ENCODE measurements around the gene MTA1. TPM values are rescaled to one million over a fixed set of nuclear protein-coding genes. Genes with fewer than 3 reads are reported as not detected.

The MTA1 gene
- total and polyA plus RNA-seq, 4 experiments from 2014 or later = 1.5 to 123 (median 64.2) TPM

DNA sequence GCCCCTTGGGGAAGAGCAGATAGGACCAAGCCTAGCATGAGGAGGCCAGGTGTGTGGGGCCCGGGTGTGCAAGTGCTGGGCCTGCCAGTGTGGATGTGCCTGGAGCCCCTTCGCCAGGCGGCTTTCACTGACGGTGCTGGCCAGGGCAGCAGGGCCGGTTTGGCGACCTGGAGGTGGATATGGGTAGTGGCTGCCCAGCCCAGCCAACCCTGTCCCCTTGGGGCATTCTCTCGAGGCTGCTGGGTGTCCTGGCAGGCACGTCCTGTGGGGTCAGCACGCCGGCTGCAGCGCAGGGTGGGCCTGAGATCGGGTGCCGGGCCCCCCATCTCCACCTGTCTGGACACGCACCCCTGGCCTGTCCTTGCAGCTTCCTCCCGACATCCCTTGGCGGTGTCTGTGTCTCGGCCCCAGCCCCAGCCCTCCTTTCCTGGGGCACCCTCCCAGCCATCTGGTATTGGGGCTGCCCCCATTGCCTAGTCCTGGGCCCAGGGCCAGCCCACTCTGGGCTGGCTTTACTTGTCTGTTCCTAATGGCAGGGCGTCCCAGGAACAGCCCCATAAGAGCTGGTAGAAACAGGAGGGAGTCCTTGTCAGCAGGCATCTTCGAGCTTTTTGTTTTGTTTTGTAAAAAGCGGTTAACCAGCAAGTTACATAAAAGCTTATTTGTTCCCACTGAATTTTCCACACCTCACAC lies 47.8 kb downstream of the MTA1 start:
- no peak overlapping the region for H3K4me3 Mint-ChIP-seq
- peaks cover 0 to 12% of the 10 kb centered on the region in 2 donors for H3K36me3 Mint-ChIP-seq
- Histone ChIP-seq H3K4me3 (ENCODE audit: low read length in 2 of 2) (no peak overlapping the region), H3K4me1 (ENCODE audit: insufficient read depth, low read length) (no peaks in the 10 kb centered on the region), H3K9me3 (ENCODE audit: control insufficient read depth in 1 of 2, low read length in 2 of 2) (no peaks in the 10 kb centered on the region), H3K27me3 (ENCODE audit: insufficient read depth, low read length) (no peaks in the 10 kb centered on the region), H3K36me3 (ENCODE audit: insufficient read depth, low read length) (no peaks in the 10 kb centered on the region), H3K27ac (ENCODE audit: low read depth, low read length) (no peak overlapping the region)
- DNase-seq = no peak
- H3K9me3 Mint-ChIP-seq = no peaks in the 10 kb centered on the region
- ChIA-PET POLR2A (ENCODE audit: partially characterized antibody) (no interaction called here), CTCF (ENCODE audit: partially characterized antibody) (interaction anchor here (1.2 to 1.6 kb wide), 2 partner anchors 14 to 23 kb away, joined by 5 to 7 read pairs; no protein-coding TSS in a partner anchor)
- H3K4me1 Mint-ChIP-seq = no peaks in the 10 kb centered on the region
- H3K27me3 Mint-ChIP-seq = no peaks in the 10 kb centered on the region
- intact Hi-C loops (cut with micrococcal nuclease) = no loop called here
- no peak overlapping the region for H3K27ac Mint-ChIP-seq

DNA sequence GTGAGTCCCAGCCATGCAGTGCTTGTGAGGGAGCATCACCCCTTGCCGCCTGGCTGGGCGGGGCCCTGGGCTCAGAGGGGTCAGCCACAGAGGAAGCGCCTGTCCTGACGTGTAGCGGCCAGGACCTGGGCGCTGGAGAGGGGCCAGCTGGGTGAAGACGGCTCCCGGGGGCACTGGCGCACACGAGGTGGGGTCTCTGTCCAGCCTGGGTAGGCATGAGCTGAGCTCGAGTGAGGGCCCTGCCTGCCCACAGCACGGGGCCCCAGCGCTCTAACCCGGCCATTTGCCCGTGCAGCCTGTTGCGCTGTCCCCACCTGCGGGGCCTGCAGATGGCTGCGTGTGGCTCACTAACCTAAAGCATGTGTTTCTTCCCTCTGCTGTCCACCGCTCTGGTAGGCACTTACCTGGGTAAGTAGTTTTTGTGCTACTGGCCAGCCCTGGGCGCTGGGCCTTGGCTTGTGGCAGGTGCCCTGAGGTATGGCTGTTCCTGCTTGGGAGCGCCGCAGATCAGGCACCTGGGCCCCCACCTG lies 48.4 kb downstream of the MTA1 start:
- Mint-ChIP-seq H3K4me3 (no peak overlapping the region), H3K27ac (no peak overlapping the region), H3K27me3 (no peaks in the 10 kb centered on the region), H3K36me3 (peaks cover 0 to 10% of the 10 kb centered on the region in 2 donors), H3K4me1 (no peaks in the 10 kb centered on the region), H3K9me3 (no peaks in the 10 kb centered on the region)
- no peak overlapping the region for H3K27ac ChIP-seq (ENCODE audit: low read depth, low read length)
- peaks cover 3% of the 10 kb centered on the region for H3K4me1 ChIP-seq (ENCODE audit: insufficient read depth, low read length)
- H3K36me3 ChIP-seq (ENCODE audit: insufficient read depth, low read length) = no peaks in the 10 kb centered on the region
- no peaks in the 10 kb centered on the region for H3K9me3 ChIP-seq (ENCODE audit: control insufficient read depth in 1 of 2, low read length in 2 of 2)
- CTCF ChIA-PET (ENCODE audit: partially characterized antibody) = interaction anchor here (1.2 to 1.6 kb wide), 2 partner anchors 13 to 22 kb away, joined by 5 to 7 read pairs; no protein-coding TSS in a partner anchor
- intact Hi-C loops (cut with micrococcal nuclease) = no loop called here
- no peaks in the 10 kb centered on the region for H3K27me3 ChIP-seq (ENCODE audit: insufficient read depth, low read length)
- no peak overlapping the region for H3K4me3 ChIP-seq (ENCODE audit: low read length in 2 of 2)
- POLR2A ChIA-PET (ENCODE audit: partially characterized antibody) = interaction anchor here (6.3 kb wide), 1 partner anchor 22 kb away, joined by 47 read pairs; the partner anchor contains the start of gene TEDC1
- no peak for DNase-seq

GRCh38 chr14:105468621-105469241 lies 49.1 kb downstream of the MTA1 start:
- ChIA-PET CTCF (ENCODE audit: partially characterized antibody) (interaction anchor here (1.2 to 1.6 kb wide), 2 partner anchors 12 to 21 kb away, joined by 5 to 7 read pairs; no protein-coding TSS in a partner anchor), POLR2A (ENCODE audit: partially characterized antibody) (interaction anchor here (6.3 kb wide), 1 partner anchor 21 kb away, joined by 47 read pairs; the partner anchor contains the start of gene TEDC1)
- H3K27me3 Mint-ChIP-seq = no peaks in the 10 kb centered on the region
- Histone ChIP-seq H3K4me3 (ENCODE audit: low read length in 2 of 2) (no peak overlapping the region), H3K4me1 (ENCODE audit: insufficient read depth, low read length) (peaks cover 8% of the 10 kb centered on the region), H3K27ac (ENCODE audit: low read depth, low read length) (no peak overlapping the region), H3K36me3 (ENCODE audit: insufficient read depth, low read length) (no peaks in the 10 kb centered on the region), H3K9me3 (ENCODE audit: control insufficient read depth in 1 of 2, low read length in 2 of 2) (no peaks in the 10 kb centered on the region), H3K27me3 (ENCODE audit: insufficient read depth, low read length) (no peaks in the 10 kb centered on the region)
- peaks cover 0 to 5% of the 10 kb centered on the region in 2 donors for H3K36me3 Mint-ChIP-seq
- DNase-seq = no peak
- no peaks in the 10 kb centered on the region for H3K9me3 Mint-ChIP-seq
- intact Hi-C loops (cut with micrococcal nuclease) = no loop called here
- H3K4me1 Mint-ChIP-seq = peaks cover 0 to 4% (median under 1%) of the 10 kb centered on the region in 4 donors
- H3K4me3 Mint-ChIP-seq = no peak overlapping the region
- no peak overlapping the region for H3K27ac Mint-ChIP-seq

DNA sequence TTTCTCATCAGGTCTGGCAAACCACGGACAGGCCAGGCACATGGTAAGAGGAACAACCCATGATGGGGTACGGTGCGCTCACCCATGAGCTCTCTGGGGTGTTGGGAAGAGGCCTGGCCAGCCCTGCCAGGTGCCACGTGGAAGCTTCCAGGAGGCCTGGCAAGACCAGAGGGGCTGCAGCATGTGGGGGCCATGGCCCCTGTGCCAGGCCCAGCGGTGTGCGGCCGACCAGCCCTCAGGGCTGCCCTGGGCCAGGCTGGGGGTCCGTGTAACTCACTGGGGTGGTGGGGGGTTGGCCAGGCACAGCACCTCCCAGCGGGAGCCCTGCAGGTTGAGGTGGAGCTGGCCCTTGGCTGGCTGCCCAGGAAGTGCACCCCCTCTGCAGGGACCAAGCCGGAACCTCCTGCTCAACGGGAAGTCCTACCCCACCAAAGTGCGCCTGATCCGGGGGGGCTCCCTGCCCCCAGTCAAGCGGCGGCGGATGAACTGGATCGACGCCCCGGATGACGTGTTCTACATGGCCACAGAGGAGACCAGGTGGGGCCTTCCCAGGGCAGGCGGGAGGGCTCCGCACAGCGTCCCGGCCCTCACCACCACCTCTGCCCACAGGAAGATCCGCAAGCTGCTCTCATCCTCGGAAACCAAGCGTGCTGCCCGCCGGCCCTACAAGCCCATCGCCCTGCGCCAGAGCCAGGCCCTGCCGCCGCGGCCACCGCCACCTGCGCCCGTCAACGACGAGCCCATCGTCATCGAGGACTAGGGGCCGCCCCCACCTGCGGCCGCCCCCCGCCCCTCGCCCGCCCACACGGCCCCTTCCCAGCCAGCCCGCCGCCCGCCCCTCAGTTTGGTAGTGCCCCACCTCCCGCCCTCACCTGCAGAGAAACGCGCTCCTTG lies 50.1 kb downstream of the MTA1 start:
- Histone ChIP-seq H3K36me3 (ENCODE audit: insufficient read depth, low read length) (no peaks in the 10 kb centered on the region), H3K27me3 (ENCODE audit: insufficient read depth, low read length) (no peaks in the 10 kb centered on the region), H3K27ac (ENCODE audit: low read depth, low read length) (no peak overlapping the region), H3K4me3 (ENCODE audit: low read length in 2 of 2) (no peak overlapping the region), H3K4me1 (ENCODE audit: insufficient read depth, low read length) (peaks cover 11% of the 10 kb centered on the region), H3K9me3 (ENCODE audit: control insufficient read depth in 1 of 2, low read length in 2 of 2) (no peaks in the 10 kb centered on the region)
- peaks cover 0 to 4% of the 10 kb centered on the region in 2 donors for H3K36me3 Mint-ChIP-seq
- intact Hi-C loops (cut with micrococcal nuclease) = no loop called here
- no peak for DNase-seq
- ChIA-PET CTCF (ENCODE audit: partially characterized antibody) (interaction anchor here (1.0 to 1.3 kb wide), 3 partner anchors 11 to 99 kb away, joined by 3 read pairs; no protein-coding TSS in a partner anchor), POLR2A (ENCODE audit: partially characterized antibody) (interaction anchor here (1.2 to 6.3 kb wide), 2 partner anchors 12 to 20 kb away, joined by 4 to 47 read pairs; partner anchors contain the start of gene TEDC1)
- no peak overlapping the region for H3K4me3 Mint-ChIP-seq
- no peaks in the 10 kb centered on the region for H3K9me3 Mint-ChIP-seq
- H3K27me3 Mint-ChIP-seq = no peaks in the 10 kb centered on the region
- H3K27ac Mint-ChIP-seq = no peak overlapping the region
- H3K4me1 Mint-ChIP-seq = peaks cover 0 to 4% (median under 1%) of the 10 kb centered on the region in 4 donors

DNA sequence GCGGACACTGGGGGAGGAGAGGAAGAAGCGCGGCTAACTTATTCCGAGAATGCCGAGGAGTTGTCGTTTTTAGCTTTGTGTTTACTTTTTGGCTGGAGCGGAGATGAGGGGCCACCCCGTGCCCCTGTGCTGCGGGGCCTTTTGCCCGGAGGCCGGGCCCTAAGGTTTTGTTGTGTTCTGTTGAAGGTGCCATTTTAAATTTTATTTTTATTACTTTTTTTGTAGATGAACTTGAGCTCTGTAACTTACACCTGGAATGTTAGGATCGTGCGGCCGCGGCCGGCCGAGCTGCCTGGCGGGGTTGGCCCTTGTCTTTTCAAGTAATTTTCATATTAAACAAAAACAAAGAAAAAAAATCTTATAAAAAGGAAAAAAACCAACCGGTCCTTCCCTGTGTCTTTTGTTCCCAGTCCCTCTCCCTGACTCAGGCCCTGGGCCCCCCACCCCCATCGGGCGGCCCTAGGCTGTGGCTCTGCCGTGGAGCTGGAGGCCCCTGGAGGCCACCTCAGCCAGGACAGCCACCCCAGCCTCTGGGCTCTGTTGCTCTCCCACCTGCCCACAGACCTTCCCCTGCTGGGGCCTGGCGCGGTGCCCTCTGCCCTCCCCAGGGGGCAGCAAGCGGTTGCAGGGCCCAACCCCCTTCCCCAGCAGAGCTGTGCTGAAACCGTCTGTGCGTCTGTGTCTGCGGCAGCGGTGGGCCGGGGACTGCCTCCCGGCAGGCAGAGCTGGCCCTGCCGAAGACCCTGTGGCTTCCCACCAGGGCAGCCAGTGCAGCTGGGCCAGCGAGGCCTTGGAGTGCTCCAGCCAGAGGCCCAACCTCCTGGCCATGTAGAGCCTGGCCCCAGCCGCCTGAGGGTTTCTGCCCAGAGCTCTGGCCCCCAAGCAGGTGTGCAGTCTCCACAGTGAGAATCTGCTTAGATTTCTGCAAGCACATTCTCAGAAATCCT lies 51.0 kb downstream of the MTA1 start:
- H3K27ac Mint-ChIP-seq = no peak overlapping the region
- ChIA-PET POLR2A (ENCODE audit: partially characterized antibody) (interaction anchor here (1.2 to 6.3 kb wide), 2 partner anchors 11 to 20 kb away, joined by 4 to 47 read pairs; partner anchors contain the start of gene TEDC1), CTCF (ENCODE audit: partially characterized antibody) (interaction anchor here (1.0 to 1.3 kb wide), 4 partner anchors 10 to 100 kb away, joined by 3 to 4 read pairs (median 3); no protein-coding TSS in a partner anchor)
- H3K4me1 Mint-ChIP-seq = peaks cover 0 to 4% (median 2%) of the 10 kb centered on the region in 4 donors
- H3K9me3 Mint-ChIP-seq = peaks cover 0 to under 1% (median 0%) of the 10 kb centered on the region in 8 donors
- no peaks in the 10 kb centered on the region for H3K27me3 ChIP-seq (ENCODE audit: insufficient read depth, low read length)
- H3K4me3 ChIP-seq (ENCODE audit: low read length in 2 of 2) = no peak overlapping the region
- intact Hi-C loops (cut with micrococcal nuclease) = no loop called here
- DNase-seq = no peak
- peaks cover 0 to 4% of the 10 kb centered on the region in 2 donors for H3K36me3 Mint-ChIP-seq
- no peak overlapping the region for H3K4me3 Mint-ChIP-seq
- no peaks in the 10 kb centered on the region for H3K36me3 ChIP-seq (ENCODE audit: insufficient read depth, low read length)
- H3K27me3 Mint-ChIP-seq = no peaks in the 10 kb centered on the region
- H3K27ac ChIP-seq (ENCODE audit: low read depth, low read length) = no peak overlapping the region
- peaks cover 19% of the 10 kb centered on the region for H3K4me1 ChIP-seq (ENCODE audit: insufficient read depth, low read length)
- H3K9me3 ChIP-seq (ENCODE audit: control insufficient read depth in 1 of 2, low read length in 2 of 2) = no peaks in the 10 kb centered on the region

GRCh38 chr14:105471297-105471821 lies 51.7 kb downstream of the MTA1 start:
- Mint-ChIP-seq H3K27me3 (no peaks in the 10 kb centered on the region), H3K9me3 (peaks cover 0 to 2% (median 0%) of the 10 kb centered on the region in 8 donors), H3K4me1 (peaks cover 0 to 10% (median 5%) of the 10 kb centered on the region in 4 donors), H3K27ac (no peak overlapping the region), H3K36me3 (peaks cover 0 to 4% of the 10 kb centered on the region in 2 donors), H3K4me3 (no peak overlapping the region)
- H3K4me1 ChIP-seq (ENCODE audit: insufficient read depth, low read length) = peaks cover 26% of the 10 kb centered on the region
- ChIA-PET POLR2A (ENCODE audit: partially characterized antibody) (interaction anchor here (0.9 to 6.3 kb wide), 4 partner anchors 10 to 376 kb away, joined by 3 to 47 read pairs (median 4); partner anchors contain the start of gene TEDC1), CTCF (ENCODE audit: partially characterized antibody) (interaction anchor here (1.0 to 1.3 kb wide), 4 partner anchors 9 to 101 kb away, joined by 3 to 4 read pairs (median 4); no protein-coding TSS in a partner anchor)
- no peaks in the 10 kb centered on the region for H3K27me3 ChIP-seq (ENCODE audit: insufficient read depth, low read length)
- H3K9me3 ChIP-seq (ENCODE audit: control insufficient read depth in 1 of 2, low read length in 2 of 2) = no peaks in the 10 kb centered on the region
- intact Hi-C loops (cut with micrococcal nuclease) = no loop called here
- no peaks in the 10 kb centered on the region for H3K36me3 ChIP-seq (ENCODE audit: insufficient read depth, low read length)
- no peak for DNase-seq
- H3K4me3 ChIP-seq (ENCODE audit: low read length in 2 of 2) = no peak overlapping the region
- no peak overlapping the region for H3K27ac ChIP-seq (ENCODE audit: low read depth, low read length)
